Right lobe of liver (tissue), 4 donors: Measurements from ENCODE around the gene CDC14C.

Source experiments
- CTCF ChIP-seq, 4 donors: fragments of 200-600 bp in 3 of 4; fragments of 450-650 bp in 1 of 4; IDR thresholded peaks; one replicate each; pipeline versions ENCODE4 v1.5.1 to v1.8.0; 2016 to 2022; ENCODE audit warnings: antibody characterized with exemption in 4 of 4, mild to moderate bottlenecking in 2 of 4
- POLR2A ChIP-seq: fragments of 450-650 bp; IDR thresholded peaks from one replicate; pipeline ENCODE4 v1.6.1; 2017; ENCODE audit warnings: antibody characterized with exemption, mild to moderate bottlenecking
- donor health status: DM: no; HTN: no; CAD: no.
- donor health status: DM: no; HTN: no; CAD: no.
- donor health status: DM: no; HTN: yes; CAD: no.

DNA sequence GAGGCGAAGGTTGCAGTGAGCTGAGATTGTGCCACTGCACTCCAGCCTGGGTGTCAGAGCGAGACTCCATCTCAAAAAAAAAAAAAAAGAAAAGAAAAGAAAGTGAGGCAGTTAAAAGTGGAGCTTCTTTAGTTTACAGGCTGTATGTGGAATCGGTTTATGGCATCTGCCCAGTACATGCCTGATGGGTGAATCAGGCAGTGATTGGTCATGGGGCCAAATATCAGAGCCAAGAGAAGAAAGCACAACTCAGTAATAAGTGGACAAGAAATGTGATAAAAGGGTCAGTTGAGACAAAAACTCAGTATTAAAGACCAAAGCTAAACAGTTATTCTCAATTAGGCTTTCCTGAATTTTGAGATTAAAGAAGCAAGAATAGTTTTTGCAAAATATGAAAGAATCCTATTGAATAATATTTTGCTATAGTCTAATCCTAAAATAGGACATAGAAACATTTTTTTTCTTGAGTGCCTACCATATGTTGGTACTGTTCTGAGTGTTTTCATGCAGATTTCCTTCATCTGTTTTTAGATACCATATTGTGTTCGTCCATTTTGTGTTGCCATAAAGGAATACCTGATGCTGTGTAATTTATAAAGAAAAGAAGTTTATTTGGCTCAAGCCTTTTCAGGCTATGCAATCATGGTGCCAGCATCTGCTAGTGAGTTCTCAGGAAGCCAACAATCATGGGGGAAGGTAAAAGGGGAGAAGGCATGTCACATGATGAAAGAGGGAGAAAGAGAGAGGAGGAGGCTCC lies 14.4 kb downstream of the CDC14C start:
- no peak for TF ChIP-seq POLR2A
- no peak for TF ChIP-seq CTCF (IDR thresholded peaks at IDR 0.05)
